Measurements from ENCODE around the gene ZNF316.
"Not testable (repeated sequence)": the region's sequence is repeated elsewhere in the genome, so short reads cannot be mapped to it uniquely, and the experiment has no call there.

The ZNF316 gene

DNA sequence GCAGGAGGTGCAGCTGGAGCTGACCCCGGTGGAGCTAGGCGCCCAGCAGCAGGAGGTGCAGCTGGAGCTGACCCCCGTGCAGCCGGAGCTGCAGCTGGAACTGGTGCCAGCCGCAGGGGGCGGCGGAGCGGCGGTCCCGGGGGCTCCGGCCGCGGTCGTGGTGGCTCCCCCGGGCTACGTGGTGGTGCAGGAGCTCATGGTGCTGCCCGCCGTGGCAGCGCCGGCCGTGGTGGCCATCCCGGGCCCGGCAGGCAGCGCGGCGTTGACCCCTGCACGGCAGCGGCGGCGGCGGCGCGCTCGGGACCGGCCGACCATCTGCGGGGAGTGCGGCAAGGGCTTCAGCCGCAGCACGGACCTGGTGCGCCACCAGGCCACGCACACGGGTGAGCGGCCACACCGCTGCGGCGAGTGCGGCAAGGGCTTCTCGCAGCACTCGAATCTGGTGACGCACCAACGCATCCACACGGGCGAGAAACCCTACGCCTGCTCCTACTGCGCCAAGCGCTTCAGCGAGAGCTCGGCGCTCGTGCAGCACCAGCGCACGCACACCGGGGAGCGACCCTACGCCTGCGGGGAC lies 14.9 kb upstream of the ZNF316 start:
- no peak for DNase-seq

DNA sequence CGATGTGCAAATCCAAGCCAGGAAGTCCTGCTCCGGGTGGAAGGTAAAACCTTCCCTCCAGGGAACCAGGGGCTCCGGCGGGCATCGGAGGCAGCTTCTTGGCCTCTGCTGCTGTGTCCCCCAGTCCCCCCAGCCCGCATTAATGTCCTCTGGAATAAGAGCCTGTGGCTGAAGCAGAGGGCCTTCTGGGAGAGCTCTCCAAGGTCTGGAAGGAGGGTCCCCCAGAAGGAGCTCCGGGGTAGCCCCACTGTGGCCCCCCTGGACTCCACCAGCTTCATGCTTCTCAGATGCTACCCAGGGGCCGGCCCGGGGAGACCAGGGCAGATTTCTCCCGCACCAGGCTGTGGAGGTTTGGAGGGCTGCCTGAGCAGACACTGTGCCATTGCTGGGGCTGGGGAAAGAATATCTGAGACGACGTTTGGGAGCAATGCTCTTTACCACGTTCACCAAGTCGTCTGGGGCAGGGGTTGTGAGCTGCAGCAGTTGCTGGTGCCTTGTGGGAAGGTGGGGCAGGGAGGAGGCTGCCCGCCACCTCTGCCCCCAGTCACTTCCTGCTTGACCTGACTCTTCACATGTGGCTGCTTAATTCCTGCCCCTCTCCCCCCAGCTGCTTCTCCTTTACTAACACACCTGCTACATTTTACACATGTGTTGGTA lies 13.4 kb upstream of the ZNF316 start:
- no peak for DNase-seq

DNA sequence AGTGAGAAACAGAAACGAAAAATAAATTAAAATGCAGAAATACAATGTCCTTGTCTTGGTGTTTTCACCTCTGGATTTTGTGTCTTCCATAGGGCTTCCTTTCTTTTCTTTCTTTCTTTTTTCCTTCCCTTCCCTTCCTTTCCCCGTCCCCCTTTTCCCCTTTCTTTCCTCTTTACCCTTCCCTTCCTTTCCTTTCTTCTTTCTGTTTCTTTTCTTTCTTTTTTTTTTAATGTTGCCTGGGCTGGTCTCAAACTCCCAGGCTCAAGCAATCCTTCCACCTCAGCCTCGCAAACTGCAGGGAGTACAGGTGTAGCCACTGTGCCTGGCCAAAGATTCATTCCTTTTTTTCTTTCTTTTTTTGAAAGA lies 12.9 kb upstream of the ZNF316 start:
- no peak for DNase-seq

DNA sequence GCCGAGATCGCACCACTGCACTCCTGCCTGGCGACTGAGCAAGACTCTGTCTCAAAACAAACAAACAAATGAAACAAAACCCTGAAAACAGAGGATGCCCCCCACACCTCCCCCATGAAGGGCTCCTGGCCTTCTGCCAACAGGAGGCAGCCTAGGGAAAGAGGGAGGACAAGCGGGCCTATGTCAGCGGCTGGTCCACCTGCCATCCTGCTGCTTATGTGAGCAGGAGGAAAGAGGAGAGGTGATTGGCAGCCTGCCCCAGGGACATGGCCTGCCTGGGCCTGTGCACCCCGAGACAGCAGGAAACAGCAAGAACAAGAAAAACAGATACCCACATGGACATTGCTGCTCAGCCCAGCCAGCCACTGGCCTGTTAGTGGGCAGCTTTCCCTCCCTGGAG lies 9.1 kb upstream of the ZNF316 start:
- no peak for DNase-seq

DNA sequence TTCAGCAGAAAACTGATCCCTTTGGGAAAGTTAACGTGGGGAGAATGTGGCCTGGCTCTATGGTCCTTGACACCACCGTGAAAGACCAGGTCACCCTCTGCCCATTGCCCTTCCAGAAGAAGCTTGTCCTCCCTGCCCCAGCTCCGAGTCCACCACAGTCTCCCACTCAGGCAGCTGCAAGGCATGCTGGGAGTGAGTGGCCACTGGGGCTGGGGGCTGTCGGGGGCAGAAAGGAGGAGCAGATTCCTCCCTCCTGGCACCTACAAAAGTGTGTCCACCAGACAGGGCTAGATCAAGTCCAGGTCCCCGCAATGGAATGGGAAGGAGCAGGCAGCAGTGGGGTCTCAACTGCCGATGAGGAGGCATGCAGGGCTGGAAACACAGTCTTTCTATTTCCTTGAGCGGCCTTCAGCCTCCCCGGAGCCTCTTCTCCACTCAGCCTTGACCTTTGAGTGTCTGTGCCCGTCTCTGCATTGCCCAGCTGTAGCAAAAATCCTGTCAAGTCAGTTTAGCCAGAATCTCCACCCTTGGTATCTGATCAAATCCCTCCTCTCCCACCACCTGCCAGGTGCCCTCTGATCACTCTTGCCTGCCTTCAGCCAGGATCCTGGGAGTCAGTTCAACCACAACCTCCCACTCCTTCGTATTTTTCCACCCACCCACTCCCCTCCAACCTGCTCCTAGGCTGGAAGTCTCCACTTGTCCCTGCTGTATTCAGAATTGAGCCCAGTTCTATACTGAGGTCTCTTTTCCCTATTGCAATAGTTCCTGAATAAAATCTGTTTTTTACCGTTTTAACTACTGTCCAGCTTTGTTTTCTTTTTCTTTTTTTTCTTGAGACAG lies 6.9 kb upstream of the ZNF316 start:
- no peak for DNase-seq

DNA sequence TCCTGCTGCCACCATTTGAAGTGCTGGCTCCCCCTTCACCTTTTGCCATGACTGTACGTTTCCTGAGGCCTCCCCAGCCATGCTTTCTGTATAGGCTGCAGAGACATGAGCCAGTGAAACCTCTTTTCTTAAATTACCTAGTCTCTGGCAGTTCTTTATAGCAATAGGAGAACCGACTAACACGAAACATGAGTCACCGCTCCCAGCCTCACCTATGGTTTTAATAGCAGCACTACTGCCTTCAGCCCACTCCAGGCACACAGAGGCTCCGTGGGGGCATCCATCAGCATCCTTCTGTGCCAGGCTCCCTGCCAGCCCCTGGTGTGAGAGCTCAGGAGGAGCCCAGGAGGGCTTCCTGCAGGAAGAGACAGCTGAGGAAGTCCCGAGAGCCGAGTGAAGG lies 5.5 kb upstream of the ZNF316 start:
- DNase-seq = no peak

DNA sequence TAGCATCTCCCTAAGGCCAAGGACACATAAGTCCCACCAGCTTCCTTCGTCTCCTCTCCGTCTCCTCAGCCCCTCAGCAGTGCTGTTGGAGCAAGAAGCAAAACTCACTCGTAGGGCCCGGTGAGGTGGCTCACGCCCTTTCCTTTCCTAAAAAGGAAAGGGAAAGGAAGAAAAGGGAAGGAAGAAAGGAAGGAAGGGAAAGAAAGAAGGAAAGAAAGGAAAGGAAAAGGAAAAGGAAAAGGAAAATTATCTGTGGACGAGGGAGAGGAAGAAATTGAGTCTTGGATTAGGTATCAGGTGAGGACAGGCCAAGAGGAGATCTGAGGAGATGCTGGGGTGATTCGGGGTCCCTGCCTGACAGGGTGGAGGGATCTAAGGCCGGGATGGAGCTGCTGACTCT lies 3.1 kb upstream of the ZNF316 start:
- no peak for DNase-seq

DNA sequence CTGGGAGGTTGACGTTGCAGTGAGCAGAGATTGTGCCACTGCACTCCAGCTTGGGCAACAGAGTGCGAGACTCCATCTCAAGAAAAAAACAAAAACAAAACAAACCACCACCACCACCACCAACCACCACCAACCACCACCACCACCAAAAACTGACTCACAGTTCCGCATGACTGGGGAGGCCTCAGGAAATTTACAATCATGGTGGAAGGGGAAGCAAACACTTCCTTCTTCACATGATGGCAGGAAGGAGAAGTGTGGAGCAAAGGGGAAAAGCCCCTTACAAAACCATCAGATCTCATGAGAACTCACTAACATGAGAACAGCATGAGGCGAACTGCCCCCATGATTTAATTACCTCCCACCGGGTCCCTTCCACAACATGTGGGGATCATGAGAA lies 2.1 kb upstream of the ZNF316 start:
- not testable (repeated sequence) for DNase-seq

DNA sequence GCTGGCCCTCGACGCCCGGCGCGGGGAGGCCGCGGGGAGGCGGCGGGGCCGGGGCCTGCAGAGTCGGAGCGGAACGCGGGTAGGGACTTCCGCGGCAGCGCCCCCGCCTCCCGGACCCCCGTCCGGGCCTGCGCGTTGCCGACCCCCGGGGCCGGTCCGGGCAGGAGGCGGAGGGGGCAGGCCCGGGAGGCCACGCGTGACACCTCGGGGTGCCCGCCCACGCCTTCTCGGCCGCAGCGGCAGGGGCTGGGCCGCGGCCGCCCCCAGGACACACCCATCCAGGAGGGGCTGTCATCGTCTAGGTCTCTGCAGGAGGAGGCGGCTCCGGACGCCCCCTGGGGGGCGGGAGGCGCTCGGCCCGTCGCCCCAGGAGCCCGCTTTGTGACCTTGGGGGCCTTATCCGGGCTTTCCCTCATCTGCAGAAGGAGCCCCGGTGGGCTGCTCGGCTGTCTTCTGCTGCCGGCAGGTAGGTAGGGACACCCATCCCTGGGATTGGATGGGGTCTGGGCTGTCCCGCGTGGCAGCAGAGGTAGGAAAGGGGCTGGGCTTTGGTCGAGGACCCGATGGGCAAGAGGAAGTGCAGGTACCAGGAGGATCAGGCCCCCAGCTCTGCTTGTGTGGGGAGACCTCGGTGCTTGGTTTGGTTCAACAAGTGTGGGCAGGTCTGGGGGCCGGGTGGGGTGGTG lies 569 bp downstream of the ZNF316 start:
- DNase-seq = peak; percentile 10 to 38

DNA sequence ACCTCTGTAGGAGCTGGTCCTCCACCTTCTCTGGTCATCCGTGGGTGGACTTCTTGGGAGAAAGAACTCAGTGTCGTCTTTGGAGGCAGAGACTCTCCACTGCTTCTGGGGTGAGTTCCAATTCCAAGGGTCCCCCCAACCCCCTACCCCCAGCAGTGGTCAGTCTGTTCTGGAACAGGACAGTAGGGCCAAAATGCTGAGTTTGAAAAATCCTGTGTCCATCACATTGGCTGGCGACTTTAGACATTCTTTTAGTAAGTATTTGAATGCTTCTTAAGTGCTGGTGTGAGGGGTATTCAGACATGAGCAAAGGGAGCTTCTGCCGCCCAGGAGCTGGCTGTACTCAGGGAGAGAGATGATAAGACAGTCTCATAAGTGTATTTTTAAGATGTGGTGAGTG lies 1.9 kb downstream of the ZNF316 start:
- DNase-seq = no peak

DNA sequence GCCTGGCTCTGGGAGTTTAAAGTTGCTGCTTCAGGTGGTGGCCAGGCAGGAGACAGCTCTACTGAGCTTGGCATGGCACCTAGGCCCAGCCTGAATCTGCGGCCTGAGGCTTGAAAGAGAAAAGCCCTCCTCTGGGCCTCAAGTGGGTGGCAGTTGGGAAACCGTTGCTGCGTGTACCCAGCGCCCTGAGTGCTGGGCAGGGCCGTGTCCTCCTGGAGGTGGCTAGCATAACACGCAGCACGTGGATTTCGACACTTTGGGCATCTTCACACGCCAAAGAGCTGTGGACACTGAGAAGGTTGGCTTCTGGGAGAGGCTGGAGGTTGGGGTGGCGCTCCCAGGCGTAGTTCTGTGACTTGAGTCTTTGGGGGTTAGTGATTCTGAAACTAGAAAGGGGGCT lies 2.5 kb downstream of the ZNF316 start:
- no peak for DNase-seq

DNA sequence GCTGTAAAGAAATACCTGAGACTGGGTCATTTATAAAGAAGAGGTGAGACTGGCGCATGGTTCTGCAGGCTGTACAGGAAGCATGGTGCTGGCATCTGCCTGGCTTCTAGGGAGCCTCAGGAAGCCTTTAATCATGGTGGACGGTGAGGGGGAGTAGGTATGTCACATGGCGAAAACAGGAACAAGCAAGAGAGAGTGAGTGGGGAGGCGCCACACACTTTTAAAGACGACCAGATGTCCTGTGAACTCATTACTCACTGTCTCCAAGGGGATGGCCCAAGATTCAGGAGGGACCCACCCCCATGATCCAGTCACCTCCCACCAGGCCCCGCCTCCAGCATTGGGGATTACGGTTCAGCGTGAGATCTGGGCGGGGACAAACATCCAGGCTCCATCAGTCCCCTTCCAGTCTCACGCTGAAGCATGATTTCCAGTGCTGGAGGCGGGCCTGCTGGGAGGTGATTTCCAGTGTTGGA lies 3.2 kb downstream of the ZNF316 start:
- DNase-seq = no peak

DNA sequence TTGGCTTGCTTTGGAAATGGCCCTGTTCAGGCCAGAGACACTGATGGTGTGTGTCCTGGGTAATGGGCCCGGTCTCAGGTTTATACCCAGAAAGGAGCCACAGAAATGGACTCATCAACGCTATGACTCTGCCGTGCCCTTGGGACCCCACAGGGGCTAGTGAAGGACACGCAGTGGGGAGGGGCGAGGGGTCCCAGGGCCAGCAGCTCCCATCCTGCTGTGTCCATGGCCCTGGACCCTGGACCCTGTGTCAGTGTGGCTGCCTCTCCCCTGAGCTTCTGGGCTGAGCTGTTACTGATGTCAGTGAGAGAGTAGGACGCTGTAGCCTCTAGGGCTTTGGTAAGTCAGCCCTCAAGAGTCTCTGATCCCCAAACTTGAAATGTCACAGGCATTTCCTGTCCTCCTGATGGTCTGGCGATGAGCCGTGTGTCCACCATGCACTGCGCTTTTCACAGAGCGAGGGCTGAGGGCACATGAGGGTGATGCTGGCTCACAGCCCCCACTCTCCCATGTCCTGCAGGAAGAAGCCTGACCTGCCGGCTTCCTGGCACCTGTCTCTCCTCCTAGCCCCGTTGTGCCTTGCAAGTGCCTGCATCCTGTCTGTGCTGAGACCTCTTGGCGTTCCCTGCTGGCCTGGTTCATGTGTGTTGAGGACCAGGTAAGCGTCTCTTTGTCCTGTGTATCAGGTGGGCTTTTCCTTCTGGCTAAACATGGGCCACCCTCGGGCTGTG lies 4.4 kb downstream of the ZNF316 start:
- no peak for DNase-seq

DNA sequence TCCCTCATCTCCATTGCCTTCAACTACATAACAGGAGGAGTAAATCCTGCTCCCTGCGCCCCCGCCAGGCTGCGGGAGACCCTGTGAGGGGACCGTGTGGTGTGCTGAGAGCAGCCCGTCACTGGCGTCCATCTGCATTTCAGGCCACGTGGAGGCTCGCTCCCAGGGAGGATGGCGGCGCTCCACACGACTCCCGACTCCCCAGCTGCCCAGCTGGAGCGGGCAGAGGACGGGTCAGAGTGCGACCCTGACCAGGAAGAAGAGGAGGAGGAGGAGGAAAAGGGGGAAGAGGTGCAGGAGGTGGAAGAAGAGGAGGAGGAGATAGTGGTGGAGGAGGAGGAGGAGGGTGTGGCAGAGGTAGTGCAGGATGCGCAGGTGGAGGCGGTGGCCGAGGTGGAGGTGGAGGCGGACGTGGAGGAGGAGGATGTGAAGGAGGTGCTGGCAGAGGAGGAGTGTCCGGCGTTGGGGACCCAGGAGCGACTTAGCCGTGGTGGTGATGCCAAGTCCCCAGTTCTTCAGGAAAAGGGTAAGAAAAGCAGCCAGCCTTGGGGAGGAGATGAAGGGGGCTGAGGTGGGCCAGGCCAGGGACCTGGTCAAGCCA lies 5.2 kb downstream of the ZNF316 start:
- no peak for DNase-seq

DNA sequence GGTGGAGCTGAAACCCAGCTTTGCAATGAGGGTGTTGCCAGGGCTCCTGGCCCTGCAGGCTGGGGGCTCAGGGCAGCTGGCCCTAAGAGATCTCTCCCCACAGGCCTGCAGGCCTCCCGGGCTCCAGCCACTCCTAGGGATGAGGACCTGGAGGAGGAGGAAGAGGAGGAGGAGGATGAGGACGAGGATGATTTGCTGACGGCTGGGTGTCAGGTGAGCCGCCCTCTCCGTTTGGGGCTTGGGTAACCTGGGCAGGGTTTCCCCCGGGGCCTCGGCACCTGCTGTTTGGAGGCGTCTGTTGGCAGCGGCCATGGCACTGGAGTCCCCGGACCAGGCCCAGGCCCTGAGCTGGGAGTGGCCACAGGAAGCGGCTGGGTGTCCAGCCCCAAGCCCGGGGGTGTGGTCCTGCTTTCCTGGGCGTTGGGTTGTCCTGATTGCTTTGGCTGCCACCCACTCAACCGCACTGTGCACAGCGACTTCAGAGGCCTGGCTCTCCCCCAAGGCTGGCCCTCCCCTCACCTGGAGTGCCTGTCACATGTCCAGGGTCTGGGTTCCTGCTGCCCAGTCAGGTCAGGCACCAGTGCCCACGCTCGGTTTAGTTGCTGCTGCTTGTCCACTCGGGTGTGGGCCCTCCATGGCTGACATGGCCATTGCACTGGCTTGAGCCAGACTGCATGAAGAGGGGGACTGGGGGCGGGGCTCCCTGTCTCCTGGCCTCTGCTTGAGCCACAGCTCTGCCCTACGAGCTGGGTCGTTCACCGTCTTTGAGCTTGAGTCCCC lies 5.9 kb downstream of the ZNF316 start:
- DNase-seq = no peak

DNA sequence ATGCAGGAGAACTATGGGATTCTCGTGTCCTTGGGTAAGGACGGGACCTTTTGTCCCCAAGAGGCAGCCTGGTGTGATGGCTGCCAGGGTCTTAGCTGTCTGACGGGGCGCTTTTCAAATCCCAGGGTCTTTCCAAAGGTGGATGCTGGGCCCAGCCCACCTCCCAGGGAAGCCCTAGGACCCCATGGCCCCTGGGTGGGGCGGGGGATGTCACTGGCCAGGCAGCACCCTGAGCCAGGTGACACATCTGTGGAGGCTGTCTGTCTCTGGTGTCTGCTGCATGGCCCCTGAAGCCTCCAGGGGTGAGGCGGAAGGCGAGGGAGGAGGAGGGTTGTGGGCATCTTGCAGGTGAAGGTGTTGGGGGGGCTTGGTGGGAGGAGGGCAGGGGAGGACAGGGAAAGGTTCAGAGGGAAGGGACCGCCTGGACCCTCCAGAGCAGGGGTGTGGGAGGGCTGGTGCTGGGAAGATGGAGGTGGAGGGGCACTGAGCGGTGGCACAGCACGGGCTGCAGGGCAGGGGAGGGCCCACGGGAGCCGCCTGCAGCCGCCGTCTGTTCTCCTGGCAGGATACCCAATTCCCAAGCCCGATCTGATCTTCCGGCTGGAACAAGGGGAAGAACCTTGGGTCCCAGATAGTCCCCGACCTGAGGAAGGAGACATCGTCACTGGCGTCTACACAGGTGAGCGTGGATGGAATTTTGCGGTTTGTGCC lies 7.0 kb downstream of the ZNF316 start:
- no peak for DNase-seq

DNA sequence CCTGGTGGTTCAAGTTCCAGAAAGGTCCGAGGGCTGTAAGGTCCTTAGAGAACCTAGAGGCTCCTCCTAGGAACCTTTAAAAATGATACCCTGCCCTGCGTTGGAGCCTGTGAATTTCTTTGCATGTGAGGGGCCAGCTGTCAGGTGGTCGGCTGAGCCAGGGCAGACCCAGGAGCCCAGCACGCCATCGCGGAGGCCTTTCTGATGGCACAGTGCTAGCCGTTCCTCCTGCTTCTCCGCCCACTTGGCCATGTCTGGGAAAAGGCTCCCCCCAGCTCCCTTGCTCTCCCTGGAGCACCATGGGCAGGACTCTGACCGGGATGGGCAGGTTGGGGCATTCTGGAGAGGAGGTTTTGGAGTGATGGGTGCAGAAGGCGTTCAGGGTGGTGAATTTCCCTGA lies 7.6 kb downstream of the ZNF316 start:
- no peak for DNase-seq

DNA sequence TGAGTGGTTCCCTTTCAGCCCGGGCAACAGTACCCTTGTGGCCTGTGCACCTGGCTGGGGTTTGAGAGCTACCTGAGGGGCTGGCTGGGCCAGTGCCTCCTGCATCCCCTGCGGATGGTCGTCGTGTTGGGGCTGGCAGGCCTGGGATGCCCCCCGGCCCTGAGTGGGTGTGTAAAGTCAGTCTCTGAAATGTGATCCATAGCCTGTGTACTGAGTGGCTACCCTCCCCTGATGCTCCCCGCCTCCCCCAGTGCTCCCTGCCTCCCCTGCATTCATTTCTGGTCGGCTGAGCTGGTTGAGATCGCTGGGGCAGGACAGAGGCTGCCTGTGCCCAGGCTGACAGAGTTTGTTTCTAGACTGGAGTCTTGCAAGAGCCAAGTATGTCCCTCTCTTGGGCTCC lies 9.3 kb downstream of the ZNF316 start:
- DNase-seq = no peak

DNA sequence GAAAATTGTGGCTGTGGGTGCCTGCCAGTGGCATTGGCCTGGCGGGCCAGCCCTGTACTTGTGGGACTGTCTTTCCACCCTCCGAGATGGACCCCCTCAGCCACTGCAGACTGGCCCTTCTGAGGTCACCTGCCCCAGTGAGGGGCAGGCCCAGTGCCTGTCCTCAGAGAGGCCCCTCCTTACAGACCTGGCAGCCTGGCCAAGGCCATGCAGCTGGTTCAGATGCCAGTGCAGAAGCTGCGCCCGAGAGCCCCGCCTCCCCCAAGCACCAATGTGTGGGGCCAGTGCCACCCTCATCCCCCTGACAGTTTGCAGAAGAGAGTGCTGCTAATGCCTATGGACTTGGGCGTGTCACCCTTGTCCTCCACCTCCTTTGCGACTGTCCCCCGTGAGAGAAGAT lies 10.0 kb downstream of the ZNF316 start:
- DNase-seq = no peak

DNA sequence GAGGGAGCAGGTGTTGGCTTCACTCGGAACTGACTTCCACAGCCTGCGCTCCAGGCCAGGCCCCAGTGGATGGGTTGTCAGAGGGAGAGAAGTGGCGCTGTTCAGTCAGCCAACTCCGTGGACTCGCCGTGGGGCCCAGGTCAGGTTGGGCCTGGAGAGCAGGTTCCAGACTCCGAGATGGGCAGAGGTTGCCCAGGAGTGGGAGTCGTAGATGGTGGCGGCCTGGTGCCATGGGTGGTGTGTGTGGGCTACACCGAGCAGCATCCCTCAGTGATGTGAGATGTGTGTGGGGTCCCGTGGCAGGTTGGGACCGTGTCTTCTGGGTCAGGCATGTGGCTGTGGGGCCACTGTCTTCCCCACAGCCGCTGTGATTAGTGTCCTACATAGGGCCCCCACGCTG lies 10.4 kb downstream of the ZNF316 start:
- no peak for DNase-seq

All from NCI-H524 (cell line).